ENCODE data around the gene CACNA1H. TPM values are rescaled to one million over a fixed set of nuclear protein-coding genes. Genes with fewer than 3 reads are reported as not detected.

The CACNA1H gene
- total and polyA plus RNA-seq, 3 donors from 2014 or later: 41.1 to 69.0 (median 55.9) TPM

GRCh38 chr16:1146409-1146808 lies 6.5 kb upstream of the CACNA1H start:
- no peak for DNase-seq
- WGBS, 2 donors: 84 to 89% methylated on average over 14 to 16 of the region's 16 CpGs
- H3K27me3 ChIP-seq: no peaks in the 10 kb centered on the region
- TF ChIP-seq, protein P1, sequence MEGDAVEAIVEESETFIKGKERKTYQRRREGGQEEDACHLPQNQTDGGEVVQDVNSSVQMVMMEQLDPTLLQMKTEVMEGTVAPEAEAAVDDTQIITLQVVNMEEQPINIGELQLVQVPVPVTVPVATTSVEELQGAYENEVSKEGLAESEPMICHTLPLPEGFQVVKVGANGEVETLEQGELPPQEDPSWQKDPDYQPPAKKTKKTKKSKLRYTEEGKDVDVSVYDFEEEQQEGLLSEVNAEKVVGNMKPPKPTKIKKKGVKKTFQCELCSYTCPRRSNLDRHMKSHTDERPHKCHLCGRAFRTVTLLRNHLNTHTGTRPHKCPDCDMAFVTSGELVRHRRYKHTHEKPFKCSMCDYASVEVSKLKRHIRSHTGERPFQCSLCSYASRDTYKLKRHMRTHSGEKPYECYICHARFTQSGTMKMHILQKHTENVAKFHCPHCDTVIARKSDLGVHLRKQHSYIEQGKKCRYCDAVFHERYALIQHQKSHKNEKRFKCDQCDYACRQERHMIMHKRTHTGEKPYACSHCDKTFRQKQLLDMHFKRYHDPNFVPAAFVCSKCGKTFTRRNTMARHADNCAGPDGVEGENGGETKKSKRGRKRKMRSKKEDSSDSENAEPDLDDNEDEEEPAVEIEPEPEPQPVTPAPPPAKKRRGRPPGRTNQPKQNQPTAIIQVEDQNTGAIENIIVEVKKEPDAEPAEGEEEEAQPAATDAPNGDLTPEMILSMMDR (IDR thresholded peaks at IDR 0.05): no peak
- TF ChIP-seq POLR2A (IDR thresholded peaks at IDR 0.05): no peak
- no peaks in the 10 kb centered on the region for H3K4me1 ChIP-seq
- H3K4me3 ChIP-seq: no peak overlapping the region
- intact Hi-C loops (cut with DNase I; ENCODE audit: low total_unique reads): no loop called here
- H3K9me3 ChIP-seq: no peaks in the 10 kb centered on the region
- H3K36me3 ChIP-seq (ENCODE audit: low read depth, missing control alignments): no peaks in the 10 kb centered on the region
- no peak overlapping the region for H3K27ac ChIP-seq

DNA sequence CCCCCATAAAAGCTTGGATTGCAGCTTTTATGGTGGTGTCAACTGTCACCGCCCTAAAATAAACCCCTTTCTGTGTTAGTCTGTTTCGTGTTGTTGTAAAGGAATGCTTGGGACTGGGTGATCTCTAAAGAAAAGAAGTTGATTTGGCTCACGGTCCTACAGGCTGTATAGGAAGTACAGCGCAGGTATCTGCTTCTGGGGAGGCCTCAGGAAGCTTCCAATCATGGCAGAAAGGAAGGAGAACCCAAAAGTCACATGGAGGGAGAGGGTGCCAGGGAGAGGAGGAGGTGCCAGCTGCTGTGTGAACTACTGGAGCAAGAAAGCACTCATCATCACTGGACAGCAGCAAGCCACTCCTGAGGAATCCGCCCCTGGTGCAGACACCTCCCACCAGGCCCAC lies 5.9 kb upstream of the CACNA1H start:
- Histone ChIP-seq H3K27me3 (no peaks in the 10 kb centered on the region), H3K9me3 (no peaks in the 10 kb centered on the region), H3K4me3 (no peak overlapping the region), H3K27ac (no peak overlapping the region), H3K36me3 (ENCODE audit: low read depth, missing control alignments) (no peaks in the 10 kb centered on the region), H3K4me1 (peaks cover 3% of the 10 kb centered on the region)
- intact Hi-C loops (cut with DNase I; ENCODE audit: low total_unique reads): no loop called here
- no peak for DNase-seq
- 95% methylated on average over 4 to 5 of the region's 5 CpGs for WGBS, 2 donors
- TF ChIP-seq, protein P1 (IDR thresholded peaks at IDR 0.05): no peak
- TF ChIP-seq POLR2A (IDR thresholded peaks at IDR 0.05): no peak

- Histone ChIP-seq H3K4me3 (no peak overlapping the region), H3K27ac (peak overlapping the region in 1 of 2 donors; percentile 68), H3K27me3 (no peaks in the 10 kb centered on the region), H3K4me1 (peaks cover 5% of the 10 kb centered on the region), H3K9me3 (no peaks in the 10 kb centered on the region), H3K36me3 (ENCODE audit: low read depth, missing control alignments) (no peaks in the 10 kb centered on the region)
- 73 to 74% methylated on average over 3 to 22 of the region's 22 CpGs for WGBS, 2 donors
- TF ChIP-seq, protein P1 (IDR thresholded peaks at IDR 0.05): no peak
- no peak for TF ChIP-seq POLR2A (IDR thresholded peaks at IDR 0.05)
- no peak for DNase-seq
- intact Hi-C loops (cut with DNase I; ENCODE audit: low total_unique reads): no loop called here
Observed at GRCh38 chr16:1149101-1149636, 3.7 kb upstream of the CACNA1H start.

DNA sequence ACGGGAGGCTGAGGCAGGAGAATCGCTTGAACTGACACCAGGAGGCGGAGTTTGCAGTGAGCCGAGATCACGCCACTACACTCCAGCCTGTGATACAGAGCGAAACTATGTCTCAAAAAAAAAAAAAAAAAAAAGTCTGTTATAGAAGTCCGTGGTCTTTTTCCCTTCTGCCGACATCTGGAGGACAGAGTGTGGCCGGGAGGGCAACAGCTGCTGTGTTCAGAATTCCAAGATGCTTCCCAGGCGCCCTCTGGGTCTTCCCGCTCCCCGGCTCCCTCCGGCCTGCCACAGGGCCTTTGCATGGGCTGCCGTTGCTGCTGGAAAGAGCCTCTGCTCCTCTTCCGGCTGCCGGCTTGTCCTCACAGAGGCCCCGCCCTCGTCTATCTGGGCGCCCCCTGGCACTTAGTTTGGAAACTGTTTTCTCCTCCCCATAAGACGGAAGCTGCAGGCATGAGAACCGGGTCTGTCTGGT lies 2.4 kb upstream of the CACNA1H start:
- 54 to 63% methylated on average over 21 of the region's 21 CpGs for WGBS, 2 donors
- Histone ChIP-seq H3K27me3 (no peaks in the 10 kb centered on the region), H3K4me1 (peaks cover 17% of the 10 kb centered on the region), H3K9me3 (no peaks in the 10 kb centered on the region), H3K27ac (peak overlapping the region in 1 of 2 donors; percentile 68), H3K36me3 (ENCODE audit: low read depth, missing control alignments) (no peaks in the 10 kb centered on the region), H3K4me3 (no peak overlapping the region)
- intact Hi-C loops (cut with DNase I; ENCODE audit: low total_unique reads): no loop called here
- no peak for TF ChIP-seq POLR2A (IDR thresholded peaks at IDR 0.05)
- TF ChIP-seq, protein P1 (IDR thresholded peaks at IDR 0.05): no peak
- no peak for DNase-seq

Measured in testis (tissue), 3 donors.